Stimulated activated CD8-positive, alpha-beta memory T cell treated with anti-CD3 and anti-CD28 coated beads, Interleukin-2, amount 100 ng/mL, for 48 hours (primary cell): ENCODE measurements around the gene CKMT2.

Experiments
- DNase-seq, 2 donors: peaks; one replicate each; pipeline ENCODE4 v3.0.0-alpha.2; 2020; ENCODE audit warnings: low read depth in 2 of 2

The CKMT2 gene

GRCh38 chr5:81233080-81233634 lies at the start of gene CKMT2:
TSS of gene CKMT2 (plus strand) at chr5:81233322. CDS start at chr5:81251133, 17,811 bp downstream.
- DNase-seq, result no peak

- DNase-seq, result no peak
Measured at GRCh38 chr5:81183811-81184748, 49.0 kb upstream of the CKMT2 start.

- no peak for DNase-seq
Measured at GRCh38 chr5:81184749-81185110, 48.4 kb upstream of the CKMT2 start.

- no peak for DNase-seq
Measured at GRCh38 chr5:81187885-81188284, 45.2 kb upstream of the CKMT2 start.

- DNase-seq, result no peak
Measured at GRCh38 chr5:81188962-81189361, 44.2 kb upstream of the CKMT2 start.

GRCh38 chr5:81189875-81190498 lies 43.1 kb upstream of the CKMT2 start:
- no peak for DNase-seq

GRCh38 chr5:81191726-81192372 lies 41.3 kb upstream of the CKMT2 start:
- no peak for DNase-seq

GRCh38 chr5:81192373-81192750 lies 40.8 kb upstream of the CKMT2 start:
- no peak for DNase-seq

- DNase-seq, result peak; percentile 78 to 81
Measured at GRCh38 chr5:81194633-81195334, 38.3 kb upstream of the CKMT2 start.

- no peak for DNase-seq
Measured at GRCh38 chr5:81195335-81195929, 37.7 kb upstream of the CKMT2 start.

- no peak for DNase-seq
Measured at GRCh38 chr5:81202655-81203054, 30.5 kb upstream of the CKMT2 start.

- DNase-seq, result no peak
Measured at GRCh38 chr5:81203729-81204128, 29.4 kb upstream of the CKMT2 start.

GRCh38 chr5:81204205-81204604 lies 28.9 kb upstream of the CKMT2 start:
- DNase-seq, result no peak

GRCh38 chr5:81205058-81205457 lies 28.1 kb upstream of the CKMT2 start:
- no peak for DNase-seq

- DNase-seq, result no peak
Measured at GRCh38 chr5:81207009-81207408, 26.1 kb upstream of the CKMT2 start.

GRCh38 chr5:81208904-81209303 lies 24.2 kb upstream of the CKMT2 start:
- DNase-seq, result no peak

- no peak for DNase-seq
Measured at GRCh38 chr5:81209386-81209785, 23.7 kb upstream of the CKMT2 start.

GRCh38 chr5:81209869-81210493 lies 23.1 kb upstream of the CKMT2 start:
- peak in 1 of 2 donors; percentile 29 for DNase-seq

- no peak for DNase-seq
Measured at GRCh38 chr5:81212211-81212751, 20.8 kb upstream of the CKMT2 start.

- no peak for DNase-seq
Measured at GRCh38 chr5:81213070-81213469, 20.1 kb upstream of the CKMT2 start.

- no peak for DNase-seq
Measured at GRCh38 chr5:81214848-81215247, 18.3 kb upstream of the CKMT2 start.
